Measurements from ENCODE around the gene TNRC18. TPM values are rescaled to one million over a fixed set of nuclear protein-coding genes. Genes with fewer than 3 reads are reported as not detected.
"Not testable (repeated sequence)": the region's sequence is repeated elsewhere in the genome, so short reads cannot be mapped to it uniquely, and the experiment has no call there.

Gene TNRC18
- total RNA-seq, 2 experiments from 2014 or later: 12.2 to 64.2 TPM

DNA sequence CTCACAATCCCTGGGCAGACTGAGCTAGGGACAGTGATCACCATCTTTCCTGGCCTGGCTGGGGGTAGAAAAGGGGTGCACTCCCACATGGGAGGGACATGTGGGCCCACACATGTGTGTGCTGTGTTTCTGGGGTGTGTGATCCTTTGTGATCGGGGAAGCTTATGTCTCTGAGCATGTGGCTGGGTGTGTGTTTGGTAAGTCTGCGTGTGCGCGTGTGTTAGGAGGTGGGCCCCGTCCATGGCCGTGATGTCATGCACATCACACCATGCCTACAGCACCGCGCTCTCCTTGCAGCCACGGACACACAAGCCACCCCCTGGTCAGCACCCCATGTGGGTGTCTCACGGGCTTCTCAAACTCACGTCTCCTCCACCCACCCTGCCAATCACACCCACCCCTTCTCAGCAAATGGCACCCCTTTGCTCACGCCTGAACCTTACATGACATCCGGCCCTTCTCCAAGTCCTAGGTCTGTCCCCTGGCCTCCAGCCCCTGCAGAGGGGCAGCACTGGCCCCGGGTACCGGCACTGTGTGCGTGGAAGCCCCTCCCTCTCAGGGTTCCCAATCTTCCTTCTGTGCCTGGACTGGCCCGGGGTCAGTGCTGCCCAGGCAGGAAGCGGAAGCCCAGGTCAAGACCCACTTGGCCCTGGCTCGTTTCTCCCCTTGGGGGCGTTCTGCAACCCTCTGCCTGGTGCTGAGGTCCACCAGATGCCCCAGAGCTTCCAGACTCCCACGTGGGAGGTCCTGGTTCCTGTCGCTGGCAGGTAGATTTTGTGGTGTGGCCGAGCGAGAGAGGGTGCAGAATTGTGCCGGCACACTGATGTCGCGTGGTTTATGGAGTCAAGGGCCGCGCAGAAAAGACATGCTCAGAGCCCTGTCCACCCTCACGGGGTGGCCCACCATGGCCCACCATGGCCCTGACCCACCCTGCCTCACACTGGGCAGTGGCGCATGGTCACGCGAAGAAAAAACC lies 128.3 kb downstream of the TNRC18 start:
- TF ChIP-seq EZH2phosphoT487 (IDR thresholded peaks at IDR 0.05; ENCODE audit: borderline replicate concordance, low read depth, low read length) (no peak), CTCF (conservative IDR thresholded peaks at IDR 0.05; ENCODE audit: low read length) (no peak)
- Histone ChIP-seq H3K27ac (ENCODE audit: low read depth, low read length, poor library complexity, severe bottlenecking) (no peak overlapping the region), H3K4me2 (ENCODE audit: low read length) (no peak overlapping the region), H3K4me1 (ENCODE audit: insufficient read depth, low read length, poor library complexity, severe bottlenecking) (peaks cover 5% of the 10 kb centered on the region), H4K20me1 (ENCODE audit: insufficient read depth, low read length) (no peaks in the 10 kb centered on the region), H2AFZ (ENCODE audit: low read length) (no peak overlapping the region), H3K36me3 (ENCODE audit: insufficient read depth, low read length) (no peaks in the 10 kb centered on the region), H3K9me3 (ENCODE audit: low read length) (no peaks in the 10 kb centered on the region), H3K79me2 (ENCODE audit: insufficient read depth, low read depth, low read length) (no peaks in the 10 kb centered on the region), H3K9me2 (ENCODE audit: insufficient read depth, low read length) (no peaks in the 10 kb centered on the region), H3K4me3 (ENCODE audit: low read depth, low read length, poor library complexity, severe bottlenecking) (no peak overlapping the region)
- DNase-seq (ENCODE audit: low spot score): no peak
- ChIA-PET POLR2A (no interaction called here), CTCF (ENCODE audit: unreplicated experiment) (no interaction called here)
- no TSS peak for BruUV-seq (replicated peaks)
- intact Hi-C loops (cut with micrococcal nuclease; ENCODE audit: unreplicated experiment): no loop called here

GRCh38 chr7:5294169-5294987 lies 129.3 kb downstream of the TNRC18 start:
- H3K27ac ChIP-seq (ENCODE audit: low read depth, low read length, poor library complexity, severe bottlenecking): no peak overlapping the region
- POLR2A ChIA-PET: no interaction called here
- no peaks in the 10 kb centered on the region for H3K9me3 ChIP-seq (ENCODE audit: low read length)
- no peaks in the 10 kb centered on the region for H3K79me2 ChIP-seq (ENCODE audit: insufficient read depth, low read depth, low read length)
- no TSS peak for BruUV-seq (replicated peaks)
- no peak overlapping the region for H3K4me2 ChIP-seq (ENCODE audit: low read length)
- intact Hi-C loops (cut with micrococcal nuclease; ENCODE audit: unreplicated experiment): no loop called here
- H3K4me1 ChIP-seq (ENCODE audit: insufficient read depth, low read length, poor library complexity, severe bottlenecking): peaks cover 5% of the 10 kb centered on the region
- H3K36me3 ChIP-seq (ENCODE audit: insufficient read depth, low read length): no peaks in the 10 kb centered on the region
- no peak overlapping the region for H3K4me3 ChIP-seq (ENCODE audit: low read depth, low read length, poor library complexity, severe bottlenecking)
- no peaks in the 10 kb centered on the region for H4K20me1 ChIP-seq (ENCODE audit: insufficient read depth, low read length)
- CTCF ChIA-PET (ENCODE audit: unreplicated experiment): no interaction called here
- no peaks in the 10 kb centered on the region for H3K9me2 ChIP-seq (ENCODE audit: insufficient read depth, low read length)
- TF ChIP-seq CTCF (conservative IDR thresholded peaks at IDR 0.05; ENCODE audit: low read length): no peak
- no peak for TF ChIP-seq EZH2phosphoT487 (IDR thresholded peaks at IDR 0.05; ENCODE audit: borderline replicate concordance, low read depth, low read length)
- DNase-seq (ENCODE audit: low spot score): no peak
- no peak overlapping the region for H2AFZ ChIP-seq (ENCODE audit: low read length)

DNA sequence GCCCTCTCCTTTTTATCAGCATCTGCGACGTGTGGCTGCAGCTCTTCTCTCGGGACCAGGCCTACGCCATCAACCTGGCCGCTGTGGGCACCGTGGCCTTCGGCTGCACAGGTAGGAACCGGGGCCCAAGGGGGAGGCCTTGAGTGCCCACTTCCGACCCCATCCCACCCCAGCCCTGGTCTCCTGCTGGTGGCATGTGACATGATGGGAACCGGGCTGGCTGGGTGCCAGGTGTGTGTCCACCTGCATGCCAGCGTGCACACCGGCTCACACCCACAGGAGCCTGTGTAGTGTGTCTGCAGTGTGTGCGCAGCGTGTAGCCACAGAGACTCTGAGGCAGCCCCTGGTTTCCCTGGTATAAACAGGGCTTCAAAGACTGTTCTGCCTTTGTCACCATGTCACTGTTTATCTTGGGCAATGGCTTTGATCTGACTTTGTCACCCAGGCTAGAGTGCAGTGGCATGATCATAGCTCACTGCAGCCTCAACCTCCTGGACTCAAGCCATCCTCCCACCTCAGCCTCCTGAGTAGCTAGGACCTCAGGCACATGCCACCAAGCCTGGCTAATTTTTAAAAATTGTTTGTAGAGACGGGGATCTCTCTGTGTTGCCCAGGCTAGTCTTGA lies 131.8 kb downstream of the TNRC18 start:
- H3K27ac ChIP-seq (ENCODE audit: low read depth, low read length, poor library complexity, severe bottlenecking); H4K20me1 ChIP-seq (ENCODE audit: insufficient read depth, low read length); DNase-seq (ENCODE audit: low spot score); H3K9me2 ChIP-seq (ENCODE audit: insufficient read depth, low read length); H3K79me2 ChIP-seq (ENCODE audit: insufficient read depth, low read depth, low read length); H3K4me2 ChIP-seq (ENCODE audit: low read length); H2AFZ ChIP-seq (ENCODE audit: low read length); H3K9me3 ChIP-seq (ENCODE audit: low read length); H3K36me3 ChIP-seq (ENCODE audit: insufficient read depth, low read length); H3K4me1 ChIP-seq (ENCODE audit: insufficient read depth, low read length, poor library complexity, severe bottlenecking); H3K4me3 ChIP-seq (ENCODE audit: low read depth, low read length, poor library complexity, severe bottlenecking); BruUV-seq (replicated peaks); POLR2A ChIA-PET; intact Hi-C loops (cut with micrococcal nuclease; ENCODE audit: unreplicated experiment): not testable (repeated sequence)
- CTCF ChIA-PET (ENCODE audit: unreplicated experiment): interaction anchor here (0.6 kb wide), 1 partner anchor 8 kb away, joined by 3 read pairs; no protein-coding TSS in a partner anchor
